ENCODE measurements around the gene GPR107. TPM values are rescaled to one million over a fixed set of nuclear protein-coding genes. Genes with fewer than 3 reads are reported as not detected.
"Not testable (repeated sequence)": the region's sequence is repeated elsewhere in the genome, so short reads cannot be mapped to it uniquely, and the experiment has no call there.

GPR107 gene
- polyA plus RNA-seq, 4 donors, result 2.7 to 37.1 (median 12.8) TPM

- H3K27ac ChIP-seq (ENCODE audit: low read depth in 1 of 3, low read length in 2 of 3), result no peak overlapping the region
These were observed 38.2 kb upstream of the GPR107 start for GRCh38 chr9:130015353-130016019.

GRCh38 chr9:130017076-130017475 is 36.6 kb upstream of the GPR107 start:
- WGBS, 3 donors, result 50 to 51% (median 50%) methylated on average over 2 of the region's 2 CpGs
- H3K36me3 ChIP-seq (ENCODE audit: control insufficient read depth in 3 of 3, insufficient read depth in 2 of 3, low read depth in 1 of 3, low read length in 3 of 3), result no peaks in the 10 kb centered on the region
- H3K4me1 ChIP-seq (ENCODE audit: control insufficient read depth in 3 of 3, insufficient read depth in 2 of 3, low read depth in 1 of 3, low read length in 2 of 3), result no peaks in the 10 kb centered on the region
- no peak overlapping the region for H3K4me3 ChIP-seq (ENCODE audit: low read depth in 1 of 3, low read length in 3 of 3)
- FAIRE-seq (no peak), DNase-seq (no peak)
- H3K9me3 ChIP-seq (ENCODE audit: control insufficient read depth in 2 of 2, insufficient read depth in 1 of 2, low read depth in 1 of 2, low read length in 1 of 2), result peaks cover 0 to 5% of the 10 kb centered on the region in 2 donors
- peak overlapping the region in 1 of 3 donors; percentile 48 for H3K27ac ChIP-seq (ENCODE audit: low read depth in 1 of 3, low read length in 2 of 3)
- H3K27me3 ChIP-seq (ENCODE audit: control insufficient read depth in 3 of 3, insufficient read depth in 3 of 3, low read length in 3 of 3), result no peaks in the 10 kb centered on the region

More at GRCh38 chr9:130015353-130016019, 38.2 kb upstream of the GPR107 start:
- WGBS, 3 donors, result 91 to 94% (median 94%) methylated on average over 5 of the region's 5 CpGs
- Histone ChIP-seq H3K9me3 (ENCODE audit: control insufficient read depth in 2 of 2, insufficient read depth in 1 of 2, low read depth in 1 of 2, low read length in 1 of 2) (peaks cover 0 to 9% of the 10 kb centered on the region in 2 donors), H3K36me3 (ENCODE audit: control insufficient read depth in 3 of 3, insufficient read depth in 2 of 3, low read depth in 1 of 3, low read length in 3 of 3) (no peaks in the 10 kb centered on the region), H3K4me1 (ENCODE audit: control insufficient read depth in 3 of 3, insufficient read depth in 2 of 3, low read depth in 1 of 3, low read length in 2 of 3) (no peaks in the 10 kb centered on the region), H3K27me3 (ENCODE audit: control insufficient read depth in 3 of 3, insufficient read depth in 3 of 3, low read length in 3 of 3) (no peaks in the 10 kb centered on the region), H3K4me3 (ENCODE audit: low read depth in 1 of 3, low read length in 3 of 3) (no peak overlapping the region)
- DNase-seq (no peak), FAIRE-seq (no peak)

GRCh38 chr9:130017510-130017909 is 36.2 kb upstream of the GPR107 start:
- H3K4me1 ChIP-seq (ENCODE audit: control insufficient read depth in 3 of 3, insufficient read depth in 2 of 3, low read depth in 1 of 3, low read length in 2 of 3); H3K9me3 ChIP-seq (ENCODE audit: control insufficient read depth in 2 of 2, insufficient read depth in 1 of 2, low read depth in 1 of 2, low read length in 1 of 2); H3K36me3 ChIP-seq (ENCODE audit: control insufficient read depth in 3 of 3, insufficient read depth in 2 of 3, low read depth in 1 of 3, low read length in 3 of 3); H3K27me3 ChIP-seq (ENCODE audit: control insufficient read depth in 3 of 3, insufficient read depth in 3 of 3, low read length in 3 of 3); H3K4me3 ChIP-seq (ENCODE audit: low read depth in 1 of 3, low read length in 3 of 3); DNase-seq; FAIRE-seq: not testable (repeated sequence)
- peak overlapping the region in 1 of 3 donors; percentile 10 for H3K27ac ChIP-seq (ENCODE audit: low read depth in 1 of 3, low read length in 2 of 3)
- 90 to 91% (median 90%) methylated on average over 8 of the region's 8 CpGs for WGBS, 3 donors

- FAIRE-seq, result no peak
- H3K27ac ChIP-seq (ENCODE audit: low read depth in 1 of 3, low read length in 2 of 3), result no peak overlapping the region
- 74 to 88% (median 85%) methylated on average over 4 of the region's 4 CpGs for WGBS, 3 donors
These were observed 35.4 kb upstream of the GPR107 start for GRCh38 chr9:130018265-130018664.

GRCh38 chr9:130020618-130021017 is 33.1 kb upstream of the GPR107 start:
- no peak for DNase-seq
- FAIRE-seq, result no peak
- Histone ChIP-seq H3K4me1 (ENCODE audit: control insufficient read depth in 3 of 3, insufficient read depth in 2 of 3, low read depth in 1 of 3, low read length in 2 of 3) (peaks cover 0 to 6% (median 0%) of the 10 kb centered on the region in 3 donors), H3K27ac (ENCODE audit: low read depth in 1 of 3, low read length in 2 of 3) (peak overlapping the region in 1 of 3 donors; percentile 58), H3K4me3 (ENCODE audit: low read depth in 1 of 3, low read length in 3 of 3) (no peak overlapping the region), H3K9me3 (ENCODE audit: control insufficient read depth in 2 of 2, insufficient read depth in 1 of 2, low read depth in 1 of 2, low read length in 1 of 2) (peaks cover 0 to 5% of the 10 kb centered on the region in 2 donors), H3K36me3 (ENCODE audit: control insufficient read depth in 3 of 3, insufficient read depth in 2 of 3, low read depth in 1 of 3, low read length in 3 of 3) (no peaks in the 10 kb centered on the region), H3K27me3 (ENCODE audit: control insufficient read depth in 3 of 3, insufficient read depth in 3 of 3, low read length in 3 of 3) (no peaks in the 10 kb centered on the region)
- 63 to 67% (median 63%) methylated on average over 7 of the region's 7 CpGs for WGBS, 3 donors

More at GRCh38 chr9:130018265-130018664, 35.4 kb upstream of the GPR107 start:
- Histone ChIP-seq H3K36me3 (ENCODE audit: control insufficient read depth in 3 of 3, insufficient read depth in 2 of 3, low read depth in 1 of 3, low read length in 3 of 3) (no peaks in the 10 kb centered on the region), H3K27me3 (ENCODE audit: control insufficient read depth in 3 of 3, insufficient read depth in 3 of 3, low read length in 3 of 3) (no peaks in the 10 kb centered on the region), H3K9me3 (ENCODE audit: control insufficient read depth in 2 of 2, insufficient read depth in 1 of 2, low read depth in 1 of 2, low read length in 1 of 2) (peaks cover 0 to 5% of the 10 kb centered on the region in 2 donors), H3K4me1 (ENCODE audit: control insufficient read depth in 3 of 3, insufficient read depth in 2 of 3, low read depth in 1 of 3, low read length in 2 of 3) (peaks cover 0 to 4% (median 0%) of the 10 kb centered on the region in 3 donors), H3K4me3 (ENCODE audit: low read depth in 1 of 3, low read length in 3 of 3) (no peak overlapping the region)
- DNase-seq, result no peak

GRCh38 chr9:130021123-130021522 is 32.6 kb upstream of the GPR107 start:
- no peaks in the 10 kb centered on the region for H3K27me3 ChIP-seq (ENCODE audit: control insufficient read depth in 3 of 3, insufficient read depth in 3 of 3, low read length in 3 of 3)
- FAIRE-seq, result no peak
- H3K36me3 ChIP-seq (ENCODE audit: control insufficient read depth in 3 of 3, insufficient read depth in 2 of 3, low read depth in 1 of 3, low read length in 3 of 3), result no peaks in the 10 kb centered on the region
- peaks cover 0 to 6% (median 0%) of the 10 kb centered on the region in 3 donors for H3K4me1 ChIP-seq (ENCODE audit: control insufficient read depth in 3 of 3, insufficient read depth in 2 of 3, low read depth in 1 of 3, low read length in 2 of 3)
- DNase-seq, result no peak
- 64 to 68% (median 67%) methylated on average over 2 of the region's 2 CpGs for WGBS, 3 donors
- H3K9me3 ChIP-seq (ENCODE audit: control insufficient read depth in 2 of 2, insufficient read depth in 1 of 2, low read depth in 1 of 2, low read length in 1 of 2), result peaks cover 0 to 4% of the 10 kb centered on the region in 2 donors
- no peak overlapping the region for H3K27ac ChIP-seq (ENCODE audit: low read depth in 1 of 3, low read length in 2 of 3)
- H3K4me3 ChIP-seq (ENCODE audit: low read depth in 1 of 3, low read length in 3 of 3), result no peak overlapping the region

- not testable (repeated sequence) for FAIRE-seq; H3K9me3 ChIP-seq (ENCODE audit: control insufficient read depth in 2 of 2, insufficient read depth in 1 of 2, low read depth in 1 of 2, low read length in 1 of 2); H3K27me3 ChIP-seq (ENCODE audit: control insufficient read depth in 3 of 3, insufficient read depth in 3 of 3, low read length in 3 of 3); H3K4me3 ChIP-seq (ENCODE audit: low read depth in 1 of 3, low read length in 3 of 3); H3K36me3 ChIP-seq (ENCODE audit: control insufficient read depth in 3 of 3, insufficient read depth in 2 of 3, low read depth in 1 of 3, low read length in 3 of 3); H3K27ac ChIP-seq (ENCODE audit: low read depth in 1 of 3, low read length in 2 of 3); H3K4me1 ChIP-seq (ENCODE audit: control insufficient read depth in 3 of 3, insufficient read depth in 2 of 3, low read depth in 1 of 3, low read length in 2 of 3); DNase-seq
- 89 to 91% (median 90%) methylated on average over 3 of the region's 3 CpGs for WGBS, 3 donors
These were observed 31.9 kb upstream of the GPR107 start for GRCh38 chr9:130021842-130022241.

- H3K36me3 ChIP-seq (ENCODE audit: control insufficient read depth in 3 of 3, insufficient read depth in 2 of 3, low read depth in 1 of 3, low read length in 3 of 3), result no peaks in the 10 kb centered on the region
- H3K27me3 ChIP-seq (ENCODE audit: control insufficient read depth in 3 of 3, insufficient read depth in 3 of 3, low read length in 3 of 3), result no peaks in the 10 kb centered on the region
- peaks cover 0 to 6% (median 0%) of the 10 kb centered on the region in 3 donors for H3K4me1 ChIP-seq (ENCODE audit: control insufficient read depth in 3 of 3, insufficient read depth in 2 of 3, low read depth in 1 of 3, low read length in 2 of 3)
- DNase-seq, result no peak
- peaks cover 0 to 3% of the 10 kb centered on the region in 2 donors for H3K9me3 ChIP-seq (ENCODE audit: control insufficient read depth in 2 of 2, insufficient read depth in 1 of 2, low read depth in 1 of 2, low read length in 1 of 2)
- FAIRE-seq, result no peak
- WGBS, 3 donors, result 78 to 79% (median 79%) methylated on average over 8 of the region's 8 CpGs
- H3K27ac ChIP-seq (ENCODE audit: low read depth in 1 of 3, low read length in 2 of 3), result peak overlapping the region in 1 of 3 donors; percentile 21
- no peak overlapping the region for H3K4me3 ChIP-seq (ENCODE audit: low read depth in 1 of 3, low read length in 3 of 3)
These were observed 31.1 kb upstream of the GPR107 start for GRCh38 chr9:130022566-130023143.
